ENCODE results near the gene ERN1.

DNA sequence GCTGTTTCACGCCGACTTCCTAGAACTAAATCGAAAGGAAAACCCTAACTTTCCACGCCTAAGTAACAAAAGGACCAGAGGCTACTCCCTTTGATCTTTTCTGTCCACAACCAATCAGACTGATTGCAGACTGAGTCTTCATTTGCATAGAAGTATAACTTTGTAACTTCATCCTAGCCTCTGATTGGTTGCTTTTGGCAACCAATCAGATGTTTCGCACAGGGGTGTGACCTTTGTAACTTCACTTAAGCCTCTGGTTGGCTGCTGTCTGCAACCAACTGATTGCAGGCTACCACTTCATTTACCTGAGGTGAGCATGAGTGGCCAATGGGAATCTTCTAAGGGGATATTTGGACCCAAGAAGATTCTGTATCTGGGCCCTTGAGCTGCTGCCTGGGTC lies 92.1 kb downstream of the ERN1 start:
- TF ChIP-seq, protein P1, sequence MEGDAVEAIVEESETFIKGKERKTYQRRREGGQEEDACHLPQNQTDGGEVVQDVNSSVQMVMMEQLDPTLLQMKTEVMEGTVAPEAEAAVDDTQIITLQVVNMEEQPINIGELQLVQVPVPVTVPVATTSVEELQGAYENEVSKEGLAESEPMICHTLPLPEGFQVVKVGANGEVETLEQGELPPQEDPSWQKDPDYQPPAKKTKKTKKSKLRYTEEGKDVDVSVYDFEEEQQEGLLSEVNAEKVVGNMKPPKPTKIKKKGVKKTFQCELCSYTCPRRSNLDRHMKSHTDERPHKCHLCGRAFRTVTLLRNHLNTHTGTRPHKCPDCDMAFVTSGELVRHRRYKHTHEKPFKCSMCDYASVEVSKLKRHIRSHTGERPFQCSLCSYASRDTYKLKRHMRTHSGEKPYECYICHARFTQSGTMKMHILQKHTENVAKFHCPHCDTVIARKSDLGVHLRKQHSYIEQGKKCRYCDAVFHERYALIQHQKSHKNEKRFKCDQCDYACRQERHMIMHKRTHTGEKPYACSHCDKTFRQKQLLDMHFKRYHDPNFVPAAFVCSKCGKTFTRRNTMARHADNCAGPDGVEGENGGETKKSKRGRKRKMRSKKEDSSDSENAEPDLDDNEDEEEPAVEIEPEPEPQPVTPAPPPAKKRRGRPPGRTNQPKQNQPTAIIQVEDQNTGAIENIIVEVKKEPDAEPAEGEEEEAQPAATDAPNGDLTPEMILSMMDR (IDR thresholded peaks at IDR 0.05) = no peak
- TF ChIP-seq EP300 (IDR thresholded peaks at IDR 0.05) = no peak
- no peak for TF ChIP-seq POLR2A (IDR thresholded peaks at IDR 0.05)

Data from gastroesophageal sphincter (tissue), 3 donors.